HG02938 (cell line): Measurements from ENCODE around the gene SLC22A16.
"Not testable (repeated sequence)": the region's sequence is repeated elsewhere in the genome, so short reads cannot be mapped to it uniquely, and the experiment has no call there.

ENCODE experiments used
- ATAC-seq: cut with Tn5 transposase; IDR thresholded peaks from one replicate; pipeline ENCODE4 v1.9.1; 2021; ENCODE audit warnings: mild to moderate bottlenecking, moderate library complexity; ENCODE audit not compliant: unreplicated experiment

The SLC22A16 gene

DNA sequence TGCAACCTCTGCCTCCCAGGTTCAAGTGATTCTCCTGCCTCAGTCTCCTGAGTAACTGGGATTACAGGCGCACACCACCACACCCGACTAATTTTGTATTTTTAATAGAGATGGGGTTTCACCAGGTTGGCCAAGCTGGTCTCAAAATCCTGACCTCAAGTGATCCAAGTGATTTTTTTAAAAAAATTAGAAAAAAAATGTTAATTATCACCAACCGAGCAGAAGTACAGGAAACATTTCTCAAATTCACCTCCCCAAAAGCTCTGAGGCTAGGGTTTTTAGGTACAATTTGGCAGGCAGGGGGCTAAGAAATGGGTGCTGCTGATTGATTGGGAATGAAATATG, 14.9 kb upstream of the SLC22A16 start:
- ATAC-seq, result no peak

GRCh38 chr6:110490110-110490509, 13.7 kb upstream of the SLC22A16 start:
- no peak for ATAC-seq

DNA sequence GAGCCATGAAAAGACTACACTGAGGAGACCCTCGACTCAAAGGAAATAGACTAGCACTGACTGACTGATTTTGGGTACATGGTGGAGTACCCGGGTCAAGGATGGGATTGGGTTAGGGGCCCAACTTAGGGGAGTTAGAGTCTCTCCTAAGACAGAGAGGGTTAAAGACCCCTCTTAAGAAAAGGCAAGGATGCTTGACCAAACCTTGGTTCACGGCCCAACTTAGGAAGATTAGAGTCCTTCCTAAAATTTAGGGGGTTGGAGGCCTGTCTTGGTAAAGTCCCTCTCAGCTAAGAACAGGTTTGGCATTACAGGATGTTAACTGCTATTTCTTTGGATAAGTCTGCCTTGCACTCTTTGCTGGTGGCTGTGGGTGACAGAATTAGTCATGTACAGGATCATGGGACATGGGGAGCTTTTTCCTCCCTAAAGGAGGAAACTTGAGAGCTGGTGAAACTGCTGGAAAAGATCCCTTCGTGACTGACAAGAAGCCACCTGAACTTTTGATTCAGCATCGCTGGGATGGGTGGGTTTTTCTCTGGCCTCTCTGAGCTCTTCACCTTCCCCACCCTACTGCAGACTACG, 12.3 kb upstream of the SLC22A16 start:
- no peak for ATAC-seq

DNA sequence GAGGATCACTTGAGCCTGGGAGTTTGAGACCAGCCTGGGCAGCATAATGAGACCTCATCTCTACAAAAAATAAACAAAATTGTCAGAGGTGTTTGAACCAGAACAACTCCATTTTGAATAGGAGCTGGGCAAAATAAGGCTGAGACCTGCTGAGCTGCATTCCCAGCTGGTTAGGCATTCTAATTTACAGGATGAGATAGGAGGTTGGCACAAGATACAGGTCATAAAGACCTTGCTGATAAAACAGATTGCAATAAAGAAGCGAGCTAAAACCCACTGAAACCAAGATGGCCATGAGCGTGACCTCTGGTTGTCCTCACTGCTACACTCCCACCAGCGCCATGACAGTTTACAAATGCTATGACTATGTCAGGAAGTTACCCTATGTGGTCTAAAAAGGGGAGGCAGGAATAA, 11.6 kb upstream of the SLC22A16 start:
- not testable (repeated sequence) for ATAC-seq

GRCh38 chr6:110486756-110487155, 10.3 kb upstream of the SLC22A16 start:
- no peak for ATAC-seq

DNA sequence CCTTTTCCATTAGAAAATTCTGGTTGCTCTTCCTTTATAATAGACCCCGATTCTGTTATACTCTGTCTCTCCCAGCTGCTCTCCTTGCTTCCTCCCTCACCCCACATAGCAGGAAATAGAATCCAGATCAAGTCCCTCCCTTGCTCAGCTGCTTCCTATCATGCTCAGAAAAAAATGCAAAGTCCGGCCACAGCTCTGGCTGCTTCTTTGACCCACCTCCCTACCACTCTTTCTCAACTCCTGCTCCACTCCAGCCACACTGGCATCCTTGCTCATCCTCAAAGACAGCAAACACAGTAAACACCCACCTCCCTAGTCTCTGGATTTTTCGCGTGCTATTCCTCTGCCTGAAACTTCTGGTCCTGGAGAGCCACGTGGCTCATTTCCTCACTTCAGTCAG, 9.1 kb upstream of the SLC22A16 start:
- ATAC-seq, result no peak

DNA sequence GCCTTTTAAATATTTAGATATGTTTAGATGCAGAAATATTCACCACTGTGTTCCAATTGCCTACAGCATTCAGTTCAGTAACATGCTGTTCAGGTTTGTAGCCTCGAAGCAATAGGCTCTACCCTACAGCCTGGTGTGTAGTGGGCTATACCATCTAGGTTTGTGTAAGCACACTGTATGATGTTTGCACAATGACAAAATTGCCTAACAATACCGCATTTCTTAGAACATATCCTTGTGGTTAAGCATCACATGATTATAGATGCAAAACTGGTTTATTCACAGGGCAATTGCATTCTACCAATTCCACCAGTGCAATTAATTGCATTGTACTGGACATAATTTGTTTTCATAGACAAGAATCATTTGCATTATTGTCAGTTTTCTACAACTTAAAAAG, 7.9 kb upstream of the SLC22A16 start:
- no peak for ATAC-seq

DNA sequence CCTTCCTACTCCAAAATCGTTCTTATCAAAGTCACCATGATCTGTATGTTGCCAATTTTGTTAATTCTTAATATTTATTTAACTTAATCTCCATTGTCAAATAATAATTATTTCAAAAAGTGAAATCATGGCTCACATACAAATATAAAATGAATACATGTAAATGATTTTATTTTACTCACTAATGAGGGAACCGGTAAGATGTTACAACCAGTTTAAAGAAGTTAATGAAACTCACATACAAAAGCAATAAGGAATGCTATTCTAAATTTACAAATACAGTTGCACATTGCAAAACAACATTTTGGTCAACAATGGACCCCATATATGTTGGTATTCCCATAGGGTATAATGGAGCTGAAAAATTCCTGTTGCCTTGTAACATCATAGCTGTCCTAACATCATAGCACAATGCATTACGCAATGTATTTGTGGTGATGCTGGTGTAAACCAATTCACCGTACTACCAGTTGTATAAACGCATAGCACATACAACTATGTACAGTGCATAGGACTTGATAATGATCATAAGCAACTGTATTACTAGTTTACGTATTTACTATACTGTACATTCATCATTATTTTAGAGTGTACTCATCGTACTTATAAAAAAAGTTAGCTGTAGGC, 6.5 kb upstream of the SLC22A16 start:
- no peak for ATAC-seq

DNA sequence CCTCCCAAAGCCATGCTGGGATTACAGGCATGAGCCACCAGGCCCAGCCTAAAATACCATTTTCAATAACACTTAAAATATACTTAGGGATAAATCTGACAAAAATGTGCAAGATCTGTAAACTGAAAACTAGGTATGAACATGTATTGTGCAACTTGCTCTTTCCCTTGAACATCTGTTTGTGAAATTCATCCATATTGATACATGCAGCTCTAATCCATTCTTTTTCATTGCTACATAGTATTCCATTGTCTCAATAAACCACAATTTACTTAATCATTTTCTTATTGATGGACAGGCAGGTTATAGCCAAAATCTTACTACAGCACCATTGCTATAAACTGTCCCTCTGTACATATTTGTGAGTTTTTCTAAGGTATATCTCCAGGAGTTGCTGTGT, 4.7 kb upstream of the SLC22A16 start:
- no peak for ATAC-seq

GRCh38 chr6:110475066-110475653, 1.3 kb downstream of the SLC22A16 start:
- ATAC-seq, result no peak

DNA sequence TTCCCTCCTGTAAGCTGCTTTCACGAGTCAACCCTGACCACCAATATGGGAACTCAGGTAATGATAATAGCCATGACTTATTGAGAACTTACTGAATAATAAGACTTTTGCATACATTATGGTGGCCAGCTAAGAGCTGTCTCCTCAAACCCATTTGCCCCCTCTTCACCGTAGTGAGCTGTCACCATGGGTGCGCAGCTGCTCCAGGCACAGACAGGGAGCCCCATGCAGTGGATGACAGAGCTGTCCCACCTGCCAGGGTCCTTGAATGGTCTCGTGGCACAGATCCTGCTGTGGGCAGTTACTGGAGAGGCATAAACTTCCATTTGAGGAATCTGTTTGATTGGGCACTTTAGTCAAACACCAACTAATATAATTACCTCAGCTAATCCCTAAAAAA, 1.9 kb downstream of the SLC22A16 start:
- no peak for ATAC-seq

DNA sequence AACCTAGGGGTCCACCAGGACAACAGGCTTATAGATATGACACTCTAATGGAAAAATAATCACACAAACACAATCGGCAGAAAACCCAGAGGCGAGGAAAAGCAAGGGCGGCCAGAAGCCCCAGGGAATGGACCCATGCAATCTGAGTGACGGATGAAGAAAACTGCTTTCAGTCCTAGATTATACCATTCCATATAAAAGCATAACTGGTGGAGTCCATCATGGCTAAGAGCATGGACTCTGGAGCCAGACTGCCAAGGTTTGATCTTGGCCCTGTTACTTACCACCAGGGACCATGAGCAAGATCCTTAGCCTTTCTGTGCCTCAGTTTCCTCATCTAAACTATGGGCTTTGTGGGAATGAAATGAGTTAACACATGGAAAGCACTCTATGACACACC, 3.7 kb downstream of the SLC22A16 start:
- no peak for ATAC-seq

GRCh38 chr6:110471726-110472365, 4.6 kb downstream of the SLC22A16 start:
- ATAC-seq, result no peak

DNA sequence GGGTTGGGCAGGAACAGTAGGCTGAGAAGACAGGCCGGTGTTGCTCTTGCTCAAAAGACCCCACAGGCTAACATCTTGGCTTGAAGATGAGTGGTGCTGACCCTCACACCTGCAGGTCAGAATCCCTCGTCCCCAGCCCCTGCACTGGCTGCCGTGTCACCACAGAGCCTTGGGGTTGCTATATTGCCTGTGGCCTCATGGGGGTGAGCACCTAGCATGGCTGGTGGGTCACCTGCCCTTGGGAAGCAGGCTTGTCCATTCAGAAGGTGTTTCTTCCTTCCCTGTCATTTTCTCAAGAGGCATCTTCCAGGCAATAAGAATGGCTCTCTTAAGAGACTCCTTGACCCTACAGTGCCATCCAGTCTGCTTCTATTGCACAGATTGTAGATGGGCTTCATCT, 7.7 kb downstream of the SLC22A16 start:
- no peak for ATAC-seq

DNA sequence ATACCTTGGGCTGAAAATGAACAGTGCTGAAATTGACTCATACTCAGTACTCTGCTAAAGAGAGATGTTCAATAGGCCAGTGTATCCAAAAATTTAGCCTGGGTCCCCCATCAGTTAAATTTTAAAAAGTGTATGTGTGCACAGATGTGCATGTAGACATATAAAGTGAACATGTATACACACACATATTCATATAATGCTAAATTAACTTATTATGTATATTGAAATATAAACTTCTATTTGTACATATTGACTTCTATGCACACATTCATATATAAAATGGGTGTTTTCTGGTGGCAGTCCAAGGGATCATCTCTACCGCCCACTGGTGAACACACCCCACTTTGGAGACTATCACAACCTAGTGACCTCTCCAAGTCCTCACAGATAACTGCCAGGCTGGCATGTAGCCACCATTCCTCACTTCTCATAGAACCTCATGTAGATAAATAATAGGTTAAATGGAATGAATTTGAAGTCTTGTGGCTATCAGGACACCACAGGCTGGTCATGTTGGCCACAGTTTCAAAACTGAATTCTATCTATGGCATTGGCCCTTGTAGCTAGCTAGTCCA, 8.8 kb downstream of the SLC22A16 start:
- no peak for ATAC-seq

- ATAC-seq, result no peak
Measured at GRCh38 chr6:110462884-110463481, 13.4 kb downstream of the SLC22A16 start.

GRCh38 chr6:110461376-110461775, 15.0 kb downstream of the SLC22A16 start:
- ATAC-seq, result no peak

DNA sequence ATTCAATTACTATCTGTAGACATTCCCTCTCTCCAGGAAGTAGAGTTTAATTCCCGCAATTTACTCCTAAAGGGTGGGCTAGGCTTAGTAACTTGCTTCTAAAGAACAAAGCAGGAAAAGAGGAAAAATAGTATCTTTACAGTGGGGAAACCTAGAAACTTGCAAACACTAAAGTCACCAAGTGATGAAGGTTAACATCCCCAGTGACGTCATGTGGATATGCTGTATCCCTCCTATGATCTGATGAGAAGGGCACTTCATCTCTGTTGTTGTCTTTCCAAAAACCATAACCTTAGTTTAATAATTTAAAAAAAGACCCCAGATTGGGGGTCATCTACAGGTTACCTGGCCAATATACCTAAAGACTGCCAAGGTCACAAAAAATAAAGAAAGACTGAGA, 17.3 kb downstream of the SLC22A16 start:
- no peak for ATAC-seq

- no peak for ATAC-seq
Measured at GRCh38 chr6:110458476-110458875, 17.9 kb downstream of the SLC22A16 start.

- ATAC-seq, result not testable (repeated sequence)
Measured at GRCh38 chr6:110457567-110458175, 18.7 kb downstream of the SLC22A16 start.

DNA sequence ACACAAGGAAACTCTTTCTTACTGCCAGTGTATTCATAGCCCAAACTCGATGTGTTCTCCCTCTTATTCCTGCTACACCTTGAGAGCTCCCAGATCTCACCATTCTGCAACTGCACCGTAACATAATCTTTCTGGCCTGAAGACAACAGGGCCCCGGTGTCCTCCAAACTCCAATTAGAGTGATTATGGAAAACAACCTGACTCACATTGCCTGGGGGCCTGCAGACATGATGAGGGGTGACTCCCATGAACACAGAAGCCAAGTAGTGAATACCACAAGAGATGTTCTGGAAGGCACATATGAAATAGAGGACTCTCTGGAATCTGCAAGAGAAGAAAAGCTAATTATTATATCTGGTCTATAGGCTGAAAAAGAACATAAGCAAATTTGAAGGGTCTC, 19.7 kb downstream of the SLC22A16 start:
- no peak for ATAC-seq
